Ureter (tissue), 1 donor: ENCODE data around the gene HCN3. TPM values are rescaled to one million over a fixed set of nuclear protein-coding genes. Genes with fewer than 3 reads are reported as not detected.

Source experiments
- total RNA-seq: library from RNA; stranded (reverse); gene quantifications from one replicate; pipeline ENCODE4 v1.2.4, GENCODE V29; 2023
- donor health status: DM: yes; HTN: yes; CAD: no.

HCN3 gene
- total RNA-seq, 1 donor from 2014 or later, result 4.7 TPM

Other genes starting within 250 kb of the HCN3 start
- 1.2 TPM for gene DCST2, start 243.7 kb upstream of the HCN3 start, total RNA-seq
- gene DCST1, start 243.6 kb upstream of the HCN3 start, total RNA-seq, result not detected
- 152 TPM for gene ADAM15, start 226.1 kb upstream of the HCN3 start, total RNA-seq
- 11.2 TPM for gene EFNA4, start 213.7 kb upstream of the HCN3 start, total RNA-seq
- 1.1 TPM for gene EFNA3, start 198.6 kb upstream of the HCN3 start, total RNA-seq
- gene EFNA1, start 149.6 kb upstream of the HCN3 start, total RNA-seq, result 111 TPM
- gene SLC50A1, start 141.6 kb upstream of the HCN3 start, total RNA-seq, result 63.4 TPM
- 75.4 TPM for gene DPM3, start 136.9 kb upstream of the HCN3 start, total RNA-seq
- 293 TPM for gene KRTCAP2, start 104.2 kb upstream of the HCN3 start, total RNA-seq
- 1.6 TPM for gene TRIM46, start 103.6 kb upstream of the HCN3 start, total RNA-seq
- gene THBS3, start 69.6 kb upstream of the HCN3 start, total RNA-seq, result 54.6 TPM
- gene MTX1, start 68.8 kb upstream of the HCN3 start, total RNA-seq, result 31.6 TPM
- gene ENTREP3, start 22.0 kb upstream of the HCN3 start, total RNA-seq, result 21.8 TPM
- 62.6 TPM for gene SCAMP3, start 15.1 kb upstream of the HCN3 start, total RNA-seq
- gene CLK2, start 4.0 kb upstream of the HCN3 start, total RNA-seq, result 80.5 TPM
- gene PKLR, start 24.0 kb downstream of the HCN3 start, total RNA-seq, result not detected
- gene FDPS, start 31.4 kb downstream of the HCN3 start, total RNA-seq, result 124 TPM
- 31.4 TPM for gene RUSC1, start 43.4 kb downstream of the HCN3 start, total RNA-seq